Uterus (tissue), 4 donors: ENCODE data around the gene CMTM5. TPM values are rescaled to one million over a fixed set of nuclear protein-coding genes. Genes with fewer than 3 reads are reported as not detected.

Experiments used
- DNase-seq, 2 donors: peaks; one replicate each; pipeline ENCODE4 v3.0.0-alpha.2; 2019 to 2020
- H3K27ac ChIP-seq, 2 donors: fragments of 200-600 bp; sonication (generic); 1 replicate in 1 of 2; 2 replicates in 1 of 2; pipeline ENCODE4 v1.5.1; 2016 to 2018
- H3K27me3 ChIP-seq, 2 donors: fragments of 200-600 bp; sonication (generic); one replicate each; pipeline ENCODE4 v1.5.1; 2018 to 2019; ENCODE audit warnings: control low read depth in 1 of 2
- H3K36me3 ChIP-seq, 2 donors: fragments of 200-600 bp; sonication (generic); one replicate each; pipeline ENCODE4 v1.5.1; 2019; ENCODE audit warnings: control low read depth in 1 of 2
- H3K4me1 ChIP-seq, 2 donors: fragments of 200-600 bp; sonication (generic); one replicate each; pipeline ENCODE4 v1.5.1; 2018 to 2019; ENCODE audit warnings: control low read depth in 1 of 2
- H3K4me3 ChIP-seq, 2 donors: fragments of 200-600 bp; sonication (generic); 1 replicate in 1 of 2; 2 replicates in 1 of 2; pipeline ENCODE4 v1.5.1; 2018 to 2019; ENCODE audit warnings: mild to moderate bottlenecking in 1 of 2
- H3K9me3 ChIP-seq, 2 donors: fragments of 200-600 bp; sonication (generic); one replicate each; pipeline ENCODE4 v1.5.1; 2019; ENCODE audit warnings: control low read depth in 1 of 2
- CTCF ChIP-seq, 4 experiments: fragments of 200-600 bp in 2 of 4; fragments of 450-650 bp in 2 of 4; sonication (generic) in 2 of 4; IDR thresholded peaks; one replicate each; pipeline ENCODE4 v1.5.1; 2016 to 2019; ENCODE audit warnings: antibody characterized with exemption in 4 of 4, mild to moderate bottlenecking in 2 of 4, moderate library complexity in 1 of 4
- POLR2A ChIP-seq, 2 donors: fragments of 450-650 bp; IDR thresholded peaks; one replicate each; pipeline ENCODE4 v1.6.1; 2016; ENCODE audit warnings: antibody characterized with exemption in 2 of 2, mild to moderate bottlenecking in 1 of 2, moderate library complexity in 1 of 2
- intact Hi-C: fragments of 100-400 bp; cut with DNase I; formaldehyde crosslinking; loops from one replicate; pipeline ENCODE4 v1.15.1; 2023; ENCODE audit warnings: low total_unique reads
- total RNA-seq, 4 donors: library from RNA; depleted of rRNA in 3 of 4; stranded (reverse); fragments of >200 nt in 3 of 4; gene quantifications; one replicate each; pipeline versions ENCODE4 v1.1.0 to v1.2.4, GENCODE V29; 2014 to 2023
- donor health status: DM: yes; HTN: yes; CAD: no.

Gene CMTM5
- 10 to 100 TPM in 1 of 4 donors, 1 to 10 TPM in 2, not detected in 1; 1.3 to 14.9 (median 6.5) TPM for total RNA-seq

GRCh38 chr14:23376482-23377197 lies at the start of gene CMTM5:
CMTM5 (plus strand) TSS chr14:23377046; CDS start chr14:23377252, 206 bp downstream.
- TF ChIP-seq CTCF (IDR thresholded peaks at IDR 0.05) (no peak), POLR2A (IDR thresholded peaks at IDR 0.05) (no peak)
- no peaks in the 10 kb centered on the region for H3K4me1 ChIP-seq
- H3K4me3 ChIP-seq = peak within 1 kb of the TSS in 1 of 2 donors; percentile 3
- no peak for DNase-seq
- H3K36me3 ChIP-seq = no peaks in the 10 kb centered on the region
- no peaks in the 10 kb centered on the region for H3K27me3 ChIP-seq
- intact Hi-C loops = loop anchor here (5.0 kb wide), 1 partner anchor 49 kb away; no protein-coding TSS in a partner anchor
- H3K9me3 ChIP-seq = no peaks in the 10 kb centered on the region
- peak within 1 kb of the TSS; percentile 10 to 24 for H3K27ac ChIP-seq

- Histone ChIP-seq H3K36me3 (no peaks in the 10 kb centered on the region), H3K4me1 (peaks cover under 1 to 8% of the 10 kb centered on the region in 2 donors), H3K27me3 (no peaks in the 10 kb centered on the region), H3K27ac (no peak overlapping the region), H3K9me3 (no peaks in the 10 kb centered on the region), H3K4me3 (no peak overlapping the region)
- TF ChIP-seq CTCF (IDR thresholded peaks at IDR 0.05) = peak; percentile 81 to 86 (median 84)
- TF ChIP-seq POLR2A (IDR thresholded peaks at IDR 0.05) = no peak
- peak; percentile 66 to 83 for DNase-seq
- intact Hi-C loops = loop anchor here (5.0 kb wide), 1 partner anchor 49 kb away; the partner anchor contains the start of gene CMTM5
These were observed 48.7 kb upstream of the CMTM5 start for GRCh38 chr14:23327947-23328744.

GRCh38 chr14:23335623-23336022 lies 41.2 kb upstream of the CMTM5 start:
- no peaks in the 10 kb centered on the region for H3K4me1 ChIP-seq
- intact Hi-C loops = no loop called here
- no peak overlapping the region for H3K27ac ChIP-seq
- no peaks in the 10 kb centered on the region for H3K27me3 ChIP-seq
- no peaks in the 10 kb centered on the region for H3K9me3 ChIP-seq
- H3K4me3 ChIP-seq = no peak overlapping the region
- no peak for TF ChIP-seq CTCF (IDR thresholded peaks at IDR 0.05)
- no peak for TF ChIP-seq POLR2A (IDR thresholded peaks at IDR 0.05)
- no peak for DNase-seq
- H3K36me3 ChIP-seq = no peaks in the 10 kb centered on the region

- TF ChIP-seq CTCF (IDR thresholded peaks at IDR 0.05) (no peak), POLR2A (IDR thresholded peaks at IDR 0.05) (no peak)
- intact Hi-C loops = no loop called here
- no peaks in the 10 kb centered on the region for H3K27me3 ChIP-seq
- H3K4me3 ChIP-seq = no peak overlapping the region
- H3K4me1 ChIP-seq = no peaks in the 10 kb centered on the region
- no peak overlapping the region for H3K27ac ChIP-seq
- DNase-seq = no peak
- no peaks in the 10 kb centered on the region for H3K9me3 ChIP-seq
- no peaks in the 10 kb centered on the region for H3K36me3 ChIP-seq
These were observed 37.2 kb upstream of the CMTM5 start for GRCh38 chr14:23339506-23340268.
